NCI-H774 (cell line): Measurements from ENCODE around the gene KCNMB2.

ENCODE experiments used
- DNase-seq: peaks from one replicate; lab custom pipeline; 2025; lab: John Stamatoyannopoulos, UW

Gene KCNMB2

GRCh38 chr3:178761024-178761423, 224.8 kb downstream of the KCNMB2 start:
- no peak for DNase-seq

- DNase-seq: no peak
Observed at GRCh38 chr3:178761461-178761860, 225.2 kb downstream of the KCNMB2 start.

- no peak for DNase-seq
Observed at GRCh38 chr3:178762385-178762784, 226.1 kb downstream of the KCNMB2 start.

GRCh38 chr3:178765472-178765871, 229.2 kb downstream of the KCNMB2 start:
- DNase-seq: no peak

GRCh38 chr3:178767581-178767980, 231.3 kb downstream of the KCNMB2 start:
- no peak for DNase-seq

- DNase-seq: no peak
Observed at GRCh38 chr3:178768072-178768864, 232.0 kb downstream of the KCNMB2 start.

- no peak for DNase-seq
Observed at GRCh38 chr3:178771511-178771910, 235.3 kb downstream of the KCNMB2 start.

- DNase-seq: no peak
Observed at GRCh38 chr3:178772746-178773145, 236.5 kb downstream of the KCNMB2 start.

GRCh38 chr3:178773358-178773757, 237.1 kb downstream of the KCNMB2 start:
- DNase-seq: no peak

- peak; percentile 31 for DNase-seq
Observed at GRCh38 chr3:178777718-178778411, 241.6 kb downstream of the KCNMB2 start.

GRCh38 chr3:178778589-178778988, 242.4 kb downstream of the KCNMB2 start:
- peak; percentile 73 for DNase-seq

- DNase-seq: no peak
Observed at GRCh38 chr3:178785961-178786360, 249.7 kb downstream of the KCNMB2 start.

GRCh38 chr3:178787960-178788359, 251.7 kb downstream of the KCNMB2 start:
- DNase-seq: no peak

GRCh38 chr3:178794711-178795110, 258.5 kb downstream of the KCNMB2 start:
- no peak for DNase-seq

- DNase-seq: no peak
Observed at GRCh38 chr3:178795349-178795748, 259.1 kb downstream of the KCNMB2 start.

- peak; percentile 66 for DNase-seq
Observed at GRCh38 chr3:178802259-178802658, 266.0 kb downstream of the KCNMB2 start.

GRCh38 chr3:178802993-178803693, 266.9 kb downstream of the KCNMB2 start:
- DNase-seq: peak; percentile 99

GRCh38 chr3:178804606-178805005, 268.4 kb downstream of the KCNMB2 start:
- no peak for DNase-seq

GRCh38 chr3:178805741-178806140, 269.5 kb downstream of the KCNMB2 start:
- DNase-seq: no peak

- no peak for DNase-seq
Observed at GRCh38 chr3:178806651-178807050, 270.4 kb downstream of the KCNMB2 start.

- no peak for DNase-seq
Observed at GRCh38 chr3:178807694-178808093, 271.5 kb downstream of the KCNMB2 start.

- no peak for DNase-seq
Observed at GRCh38 chr3:178808748-178809147, 272.5 kb downstream of the KCNMB2 start.

GRCh38 chr3:178810181-178810580, 273.9 kb downstream of the KCNMB2 start:
- DNase-seq: peak; percentile 22
